Amniotic epithelial cell (primary cell): ENCODE data around the gene DRD2.
A peak's percentile ranks its signal among the peaks of the same experiment; 100 is the strongest.

Experiments
- DNase-seq: peaks from one replicate; pipeline ENCODE4 v3.0.0-alpha.2; 2010; ENCODE audit warnings: low read depth

Gene DRD2

DNA sequence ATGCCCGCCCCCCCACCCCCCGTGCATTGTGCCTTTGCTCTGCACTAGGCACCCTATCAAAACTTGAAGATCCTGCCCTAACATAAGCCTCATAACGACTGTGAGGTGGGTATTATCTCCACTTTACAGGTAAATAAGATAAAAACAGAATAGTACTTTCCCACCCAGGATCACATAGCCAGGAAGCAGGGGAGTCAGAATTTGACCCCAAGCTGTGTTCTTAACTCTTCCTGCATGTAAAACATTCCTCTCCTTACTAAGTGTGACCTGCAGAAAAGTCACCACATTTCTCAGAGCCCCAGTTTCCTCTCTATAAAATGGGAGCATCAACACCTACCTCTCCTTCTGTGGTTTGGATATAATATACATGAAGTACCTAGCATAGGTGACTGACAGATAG, 105.8 kb downstream of the DRD2 start:
- DNase-seq, result no peak

DNA sequence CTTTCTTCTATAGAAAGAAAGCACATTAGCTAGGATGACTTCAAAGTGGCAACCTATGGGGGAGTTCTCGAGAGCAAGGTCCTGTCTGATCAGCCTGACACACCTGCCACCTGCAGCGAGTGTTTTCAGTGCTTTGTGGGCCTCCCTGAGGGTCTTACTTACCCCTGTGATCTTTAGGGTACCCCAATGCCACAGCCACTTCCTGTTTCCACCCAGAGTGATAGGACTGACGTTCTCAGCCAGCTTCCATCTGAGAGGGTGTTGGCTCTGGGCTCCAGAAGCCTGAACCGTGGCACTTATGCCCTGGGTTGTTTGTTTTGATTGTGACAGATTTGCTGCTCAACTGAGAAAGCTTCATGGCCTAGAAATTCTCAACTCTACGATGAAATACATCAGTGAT, 109.3 kb downstream of the DRD2 start:
- no peak for DNase-seq

- no peak for DNase-seq
Observed at GRCh38 chr11:113363996-113364641, 111.1 kb downstream of the DRD2 start.

GRCh38 chr11:113363406-113363805, 111.8 kb downstream of the DRD2 start:
- DNase-seq, result peak; percentile 13
